ENCODE results near the gene MAG. TPM values are rescaled to one million over a fixed set of nuclear protein-coding genes. Genes with fewer than 3 reads are reported as not detected.
"Not testable (repeated sequence)": the region's sequence is repeated elsewhere in the genome, so short reads cannot be mapped to it uniquely, and the experiment has no call there.

The MAG gene
- total RNA-seq, 1 experiment from 2014 or later = not detected

GRCh38 chr19:35281303-35281702, 10.7 kb upstream of the MAG start:
- DNase-seq (ENCODE audit: low read depth) = no peak

DNA sequence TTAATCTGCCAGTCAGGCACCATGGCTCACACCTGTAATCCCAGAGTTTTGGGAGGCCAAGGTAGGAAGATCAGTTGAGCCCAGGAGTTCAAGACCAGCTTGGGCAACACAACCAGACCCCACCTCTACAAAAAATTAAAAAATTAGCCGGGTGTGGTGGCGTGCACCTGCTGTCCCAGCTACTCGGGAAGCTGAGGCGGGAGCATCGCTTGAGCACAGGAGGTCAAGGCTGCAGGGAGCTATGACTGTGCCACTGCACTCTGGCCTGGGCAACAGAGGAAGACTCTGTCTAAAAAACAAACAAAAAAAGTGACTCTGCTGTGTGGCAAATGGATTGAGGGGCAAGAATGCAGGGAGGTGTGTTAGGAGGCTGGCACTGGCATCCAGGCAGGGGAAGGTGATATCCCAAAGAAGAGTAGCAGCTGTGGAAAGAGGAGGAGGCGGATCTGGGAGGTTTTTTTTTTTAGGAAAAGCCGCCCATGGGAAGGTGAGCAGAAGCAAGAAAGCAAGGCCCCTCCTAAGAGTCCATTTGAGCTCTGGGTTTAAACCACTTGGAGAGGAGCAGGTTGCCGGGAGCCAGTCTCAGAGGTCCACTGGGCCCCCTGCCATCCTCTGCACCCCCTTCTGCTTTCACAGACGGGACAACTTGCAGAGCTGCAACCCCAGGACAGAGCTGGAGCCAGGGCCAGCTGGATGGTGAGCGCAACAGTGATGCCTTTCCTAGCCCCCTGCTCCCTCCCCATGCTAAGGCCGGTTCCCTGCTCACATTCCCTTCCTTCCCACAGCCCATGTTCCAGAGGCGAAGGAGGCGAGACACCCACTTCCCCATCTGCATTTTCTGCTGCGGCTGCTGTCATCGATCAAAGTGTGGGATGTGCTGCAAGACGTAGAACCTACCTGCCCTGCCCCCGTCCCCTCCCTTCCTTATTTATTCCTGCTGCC, 7.5 kb upstream of the MAG start:
- DNase-seq (ENCODE audit: low read depth) = no peak

DNA sequence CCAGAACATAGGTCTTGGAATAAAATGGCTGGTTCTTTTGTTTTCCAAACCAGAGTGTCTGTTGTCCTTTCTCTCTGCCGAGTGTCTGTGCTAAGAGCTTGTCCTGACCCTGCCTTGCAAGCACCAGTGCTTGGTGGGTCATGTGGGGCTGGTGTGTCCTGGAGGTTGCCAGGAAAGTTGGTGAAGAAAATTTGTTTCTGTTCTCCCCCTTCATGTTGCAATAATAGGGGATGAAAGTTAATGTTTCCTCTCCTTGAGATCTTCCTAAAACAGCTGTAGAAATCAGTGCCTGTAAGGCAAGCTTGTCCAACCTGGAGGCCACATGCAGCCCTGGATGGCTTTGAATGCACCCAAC, 6.9 kb upstream of the MAG start:
- no peak for DNase-seq (ENCODE audit: low read depth)

DNA sequence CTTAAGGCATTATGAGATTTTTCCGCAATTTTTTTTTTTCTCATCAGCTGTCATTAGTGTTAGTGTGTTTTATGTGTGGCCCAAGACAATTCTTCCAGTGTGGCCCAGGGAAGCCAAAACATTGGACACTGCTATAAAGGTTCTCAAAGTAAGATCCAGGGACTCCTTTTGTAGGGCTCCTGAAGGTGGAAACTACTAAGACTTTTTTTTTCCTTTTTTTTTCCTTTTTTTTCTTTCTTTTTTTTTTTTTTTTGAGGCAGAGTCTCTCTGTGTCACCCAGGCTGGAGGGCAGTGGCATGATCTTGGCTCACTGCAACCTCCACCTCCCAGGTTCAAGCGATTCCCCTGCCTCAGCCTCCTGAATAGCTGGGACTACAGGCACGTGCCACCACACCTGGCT, 6.5 kb upstream of the MAG start:
- DNase-seq (ENCODE audit: low read depth) = not testable (repeated sequence)

GRCh38 chr19:35286101-35286500, 5.9 kb upstream of the MAG start:
- not testable (repeated sequence) for DNase-seq (ENCODE audit: low read depth)

DNA sequence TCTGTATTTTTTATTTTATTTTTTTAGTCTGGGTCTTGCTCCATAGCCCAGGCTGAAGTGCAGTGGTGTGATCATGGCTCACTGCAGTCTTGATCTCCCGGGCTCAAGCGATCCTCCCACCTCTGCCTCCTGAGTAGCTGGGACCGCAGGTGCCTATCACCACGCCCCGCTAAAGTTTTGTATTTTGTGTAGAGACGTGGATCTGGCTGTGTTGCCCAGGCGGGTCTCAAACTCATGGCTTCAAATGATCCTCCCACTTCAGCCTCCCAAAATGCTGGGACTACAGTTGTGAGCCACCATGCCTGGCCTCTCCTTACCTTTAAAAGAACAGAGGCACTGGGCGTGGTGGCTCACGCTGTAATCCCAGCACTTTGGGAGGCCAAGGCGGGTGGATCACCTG, 4.2 kb upstream of the MAG start:
- DNase-seq (ENCODE audit: low read depth) = no peak

DNA sequence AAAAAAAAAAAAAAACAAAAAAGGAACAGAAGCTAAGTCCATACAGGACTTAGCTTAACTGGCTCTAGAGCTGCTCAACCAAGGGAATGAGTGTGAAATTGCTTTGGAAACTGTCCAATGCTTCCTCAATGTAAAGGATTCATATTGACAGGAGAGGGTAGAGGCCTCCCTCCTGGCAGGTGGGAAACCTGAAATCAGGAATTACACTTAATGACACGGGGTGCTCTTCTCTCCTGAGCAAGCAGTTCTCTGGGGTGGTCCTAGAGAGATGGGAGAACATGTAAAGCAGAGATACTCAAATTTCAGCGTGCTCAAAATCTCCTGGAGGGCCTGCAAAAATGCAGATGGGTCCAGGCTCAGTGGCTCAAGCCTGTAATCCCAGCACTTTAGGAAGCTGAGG, 3.6 kb upstream of the MAG start:
- DNase-seq (ENCODE audit: low read depth) = no peak

GRCh38 chr19:35288906-35289305, 3.1 kb upstream of the MAG start:
- no peak for DNase-seq (ENCODE audit: low read depth)

GRCh38 chr19:35290381-35291127, 1.4 kb upstream of the MAG start:
- DNase-seq (ENCODE audit: low read depth) = no peak

GRCh38 chr19:35291259-35291658, 702 bp upstream of the MAG start:
- DNase-seq (ENCODE audit: low read depth) = no peak

- no peak for DNase-seq (ENCODE audit: low read depth)
Observed at GRCh38 chr19:35292421-35293362, 731 bp downstream of the MAG start.

GRCh38 chr19:35293363-35293739, 1.4 kb downstream of the MAG start:
- no peak for DNase-seq (ENCODE audit: low read depth)

- DNase-seq (ENCODE audit: low read depth) = no peak
Observed at GRCh38 chr19:35293808-35294207, 1.8 kb downstream of the MAG start.

DNA sequence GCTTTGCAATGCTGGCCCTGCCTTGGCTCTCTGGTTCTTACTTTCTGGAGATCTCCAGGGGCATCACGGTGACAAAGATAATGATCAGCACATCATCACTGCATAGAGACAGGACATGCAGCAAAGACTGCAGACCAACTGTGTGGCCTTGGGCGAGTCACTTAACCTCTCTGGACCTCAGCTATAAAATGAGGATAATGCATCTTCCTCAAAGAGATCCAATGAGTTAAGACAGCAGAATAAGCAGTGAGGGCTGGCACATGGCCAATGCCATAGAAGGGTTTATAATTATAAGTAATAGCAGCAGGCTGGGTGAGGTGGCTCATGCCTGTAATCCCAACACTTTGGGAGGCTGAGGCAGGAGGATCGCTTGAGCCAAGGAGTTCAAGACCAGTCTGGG, 2.4 kb downstream of the MAG start:
- no peak for DNase-seq (ENCODE audit: low read depth)

DNA sequence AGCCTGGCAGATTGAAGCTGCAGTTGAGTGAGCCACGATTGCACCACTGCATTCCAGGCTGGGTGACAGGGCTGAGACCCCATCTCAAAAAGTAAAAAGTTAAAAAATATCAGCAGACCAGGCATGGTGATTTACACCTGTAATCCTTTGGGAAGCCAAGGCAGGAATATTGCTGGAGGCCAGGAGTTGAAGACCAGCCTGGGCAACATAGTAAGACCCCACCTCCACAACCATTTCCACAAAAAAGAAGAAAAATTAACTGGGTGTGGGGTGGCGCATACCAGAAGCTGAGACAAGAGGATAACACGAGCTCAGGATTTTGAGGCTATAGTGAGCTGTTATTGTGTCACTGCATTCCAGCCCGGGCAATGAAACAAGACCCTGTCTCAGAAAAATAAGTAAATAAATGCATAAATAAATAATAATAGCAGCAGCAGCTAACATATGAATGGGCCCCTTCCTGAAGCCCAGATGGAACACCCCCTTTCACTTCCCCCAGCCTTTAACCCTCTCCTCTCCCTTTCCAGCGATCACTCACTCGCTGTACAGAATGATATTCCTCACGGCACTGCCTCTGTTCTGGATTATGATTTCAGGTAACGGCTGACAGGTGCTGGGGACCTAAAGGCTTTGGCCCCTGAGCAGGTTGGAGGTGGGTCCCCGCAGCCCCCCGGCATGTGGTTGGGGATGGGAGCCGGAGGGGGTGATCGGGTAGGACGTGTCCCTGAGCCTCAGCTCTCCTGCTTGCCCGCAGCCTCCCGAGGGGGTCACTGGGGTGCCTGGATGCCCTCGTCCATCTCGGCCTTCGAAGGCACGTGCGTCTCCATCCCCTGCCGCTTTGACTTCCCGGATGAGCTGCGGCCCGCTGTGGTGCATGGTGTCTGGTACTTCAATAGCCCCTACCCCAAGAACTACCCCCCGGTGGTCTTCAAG, 3.2 kb downstream of the MAG start:
- DNase-seq (ENCODE audit: low read depth) = no peak

- no peak for DNase-seq (ENCODE audit: low read depth)
Observed at GRCh38 chr19:35295792-35296462, 4.0 kb downstream of the MAG start.

DNA sequence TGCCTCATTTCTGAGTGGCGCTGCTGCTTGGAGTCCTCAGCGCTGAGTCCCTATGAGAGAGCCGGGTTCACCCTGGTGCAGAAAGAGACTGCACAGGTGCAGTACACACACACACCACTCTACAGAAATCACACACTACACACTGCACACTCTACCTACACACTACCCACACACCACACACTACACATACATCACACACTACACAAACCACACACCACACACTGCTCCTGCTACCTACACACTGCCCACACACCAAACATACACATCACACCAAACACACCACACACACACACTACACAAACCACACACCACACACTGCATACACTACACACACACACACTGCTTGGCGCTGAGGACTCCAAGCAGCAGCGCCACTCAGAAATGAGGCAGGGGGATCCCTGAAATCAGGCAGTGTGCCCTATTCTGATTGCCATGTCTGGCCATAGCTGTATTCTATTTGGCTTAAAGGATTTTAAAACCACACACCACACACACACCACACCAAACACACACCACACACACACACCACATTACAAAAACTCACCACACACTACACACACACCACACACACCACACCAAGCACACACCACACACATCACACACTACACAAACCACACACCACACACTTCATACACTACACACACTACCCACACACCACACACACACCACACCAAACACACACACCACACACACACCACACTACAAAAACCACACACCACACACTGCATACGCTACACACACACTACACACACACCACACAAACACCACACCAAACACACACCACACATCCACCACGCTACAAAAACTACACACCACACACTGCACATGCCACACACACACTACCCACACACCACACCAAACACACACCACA, 4.9 kb downstream of the MAG start:
- no peak for DNase-seq (ENCODE audit: low read depth)

DNA sequence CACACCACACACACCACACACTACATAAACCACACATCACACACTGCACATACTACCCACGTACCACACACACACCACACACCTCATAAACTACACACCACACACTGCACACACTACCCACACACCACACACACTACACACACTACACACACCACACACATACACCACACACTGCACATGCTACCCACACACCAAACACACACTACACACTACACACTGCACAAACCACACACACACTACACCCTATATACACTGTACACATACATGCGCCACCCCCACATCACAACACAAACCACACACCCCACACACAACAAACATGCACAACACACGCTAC, 5.5 kb downstream of the MAG start:
- no peak for DNase-seq (ENCODE audit: low read depth)

DNA sequence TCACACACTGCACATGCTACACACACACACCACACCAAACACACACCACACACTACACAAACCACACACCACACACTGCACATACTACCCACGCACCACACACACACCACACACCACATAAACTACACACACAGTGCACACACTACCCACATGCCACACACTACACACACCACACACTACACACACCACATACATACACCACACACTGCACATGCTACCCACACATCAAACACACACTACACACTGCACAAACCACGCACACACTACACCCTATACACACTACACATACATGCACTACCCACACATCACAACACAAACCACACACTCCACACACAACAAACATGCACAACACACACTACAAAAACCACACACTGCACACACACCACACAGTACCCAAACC, 6.0 kb downstream of the MAG start:
- DNase-seq (ENCODE audit: low read depth) = no peak

DNA sequence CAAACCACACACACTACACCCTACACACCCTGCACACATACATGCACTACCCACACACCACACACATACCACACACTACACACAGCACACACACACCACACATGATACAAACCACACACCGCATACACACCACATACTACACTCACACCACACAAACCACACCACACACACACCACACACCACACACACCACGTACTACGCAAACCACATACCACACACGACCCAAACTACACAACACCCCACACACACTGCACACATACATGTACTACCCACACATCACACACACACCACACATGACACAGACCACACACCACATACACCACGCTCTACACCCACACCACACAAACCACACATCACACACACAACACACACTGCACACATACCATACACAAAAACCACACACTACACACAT, 6.6 kb downstream of the MAG start:
- DNase-seq (ENCODE audit: low read depth) = no peak

Measured in RPMI7951 (cell line).